Stimulated activated CD4-positive, alpha-beta T cell treated with anti-CD3 and anti-CD28 coated beads, TNF-alpha, amount 100 ng/mL, for 4 hours (primary cell): ENCODE measurements around the gene MZT2B.
"Not testable (repeated sequence)": the region's sequence is repeated elsewhere in the genome, so short reads cannot be mapped to it uniquely, and the experiment has no call there.

ENCODE experiments used
- DNase-seq, 3 experiments: peaks; one replicate each; pipeline ENCODE4 v3.0.0-alpha.2; 2020; ENCODE audit warnings: low read depth in 3 of 3

Gene MZT2B

GRCh38 chr2:130152816-130153595 lies 29.1 kb upstream of the MZT2B start:
- DNase-seq = no peak

GRCh38 chr2:130153721-130154422 lies 28.2 kb upstream of the MZT2B start:
- not testable (repeated sequence) for DNase-seq

GRCh38 chr2:130154423-130154770 lies 27.7 kb upstream of the MZT2B start:
- DNase-seq = not testable (repeated sequence)

- no peak for DNase-seq
Measured at GRCh38 chr2:130154773-130155765, 27.0 kb upstream of the MZT2B start.

- DNase-seq = not testable (repeated sequence)
Measured at GRCh38 chr2:130155956-130156623, 26.0 kb upstream of the MZT2B start.

- DNase-seq = no peak
Measured at GRCh38 chr2:130156624-130157004, 25.4 kb upstream of the MZT2B start.

- not testable (repeated sequence) for DNase-seq
Measured at GRCh38 chr2:130157354-130157753, 24.7 kb upstream of the MZT2B start.

- not testable (repeated sequence) for DNase-seq
Measured at GRCh38 chr2:130157825-130158514, 24.1 kb upstream of the MZT2B start.

GRCh38 chr2:130158631-130159030 lies 23.4 kb upstream of the MZT2B start:
- DNase-seq = no peak

GRCh38 chr2:130159376-130159775 lies 22.7 kb upstream of the MZT2B start:
- DNase-seq = not testable (repeated sequence)

GRCh38 chr2:130160131-130160530 lies 21.9 kb upstream of the MZT2B start:
- DNase-seq = no peak

GRCh38 chr2:130160838-130161705 lies 21.0 kb upstream of the MZT2B start:
- DNase-seq = not testable (repeated sequence)

- not testable (repeated sequence) for DNase-seq
Measured at GRCh38 chr2:130162486-130162885, 19.6 kb upstream of the MZT2B start.

GRCh38 chr2:130162968-130163367 lies 19.1 kb upstream of the MZT2B start:
- no peak for DNase-seq

GRCh38 chr2:130165293-130166016 lies 16.6 kb upstream of the MZT2B start:
- no peak for DNase-seq

GRCh38 chr2:130166611-130167010 lies 15.5 kb upstream of the MZT2B start:
- DNase-seq = not testable (repeated sequence)

- not testable (repeated sequence) for DNase-seq
Measured at GRCh38 chr2:130169163-130169562, 12.9 kb upstream of the MZT2B start.

- no peak for DNase-seq
Measured at GRCh38 chr2:130169896-130170295, 12.2 kb upstream of the MZT2B start.

GRCh38 chr2:130174866-130175265 lies 7.2 kb upstream of the MZT2B start:
- DNase-seq = not testable (repeated sequence)
